HCT116 (cell line): Measurements from ENCODE around the gene ANTXRL. TPM values are rescaled to one million over a fixed set of nuclear protein-coding genes. Genes with fewer than 3 reads are reported as not detected.

Experiments
- ATAC-seq: fragments of 200-7000 bp; cut with Tn5 transposase; 2 replicates; pipeline ENCODE4 v1.9.1; 2020; ENCODE audit warnings: mild to moderate bottlenecking, moderate library complexity
- BruUV-seq: library from RNA; stranded (reverse); fragments of 400-500 nt; replicated peaks from 2 replicates; lab custom pipeline; 2021; lab: Mats Ljungman, UMichigan
- CTCF ChIA-PET: fragments of 300-600 bp; sonication (Branson Sonifier 250); formaldehyde crosslinking; loops from one replicate; lab custom pipeline; 2021; ENCODE audit warnings: antibody characterized with exemption; lab: Charles Lee
- POLR2A ChIA-PET: fragments of 300-600, 350-600 bp; sonication (Branson Sonifier 250); formaldehyde crosslinking; loops from one replicate; lab custom pipeline; 2021; ENCODE audit warnings: antibody characterized with exemption; lab: Charles Lee
- RAD21 ChIA-PET, 2 experiments: fragments of 300-600 bp; sonication (Branson Sonifier 250); formaldehyde crosslinking; loops; one replicate each; lab custom pipeline; 2023; ENCODE audit warnings: low total read pairs in 2 of 2; ENCODE audit not compliant: uncharacterized antibody in 2 of 2, unreplicated experiment in 2 of 2, low non-redundant PET in 1 of 2; lab: Charles Lee
- DNase-seq: peaks from one replicate; pipeline ENCODE4 v3.0.0-alpha.2; 2010; ENCODE audit warnings: low read depth, low spot score
- H2AFZ ChIP-seq: fragments of 200-600 bp; shearing (Covaris generic), sonication (generic); 2 replicates; pipeline ENCODE4 v1.6.1; 2017; ENCODE audit warnings: low read depth, mixed run types, mixed read lengths, antibody characterized with exemption, low read length; ENCODE audit not compliant: poor library complexity, severe bottlenecking
- H3K27ac ChIP-seq: 2 replicates; pipeline ENCODE4 v1.5.1; 2012; ENCODE audit warnings: low read depth, low read length
- H3K27me3 ChIP-seq: fragments of 200-600 bp; sonication (generic); 2 replicates; pipeline ENCODE4 v1.6.1; 2016; ENCODE audit warnings: mixed run types, low read length, mixed read lengths; ENCODE audit not compliant: insufficient read depth
- H3K36me3 ChIP-seq, 2 experiments: fragments of 200-500 bp in 1 of 2; fragments of 200-600 bp in 1 of 2; sonication (Bioruptor generic) in 1 of 2; sonication (generic) in 1 of 2; 2 replicates each; pipeline versions ENCODE4 v1.5.1 to v1.6.1; 2014 to 2016; ENCODE audit warnings: low read length in 2 of 2, inconsistent platforms in 1 of 2, mixed read lengths in 1 of 2, mixed run types in 1 of 2; ENCODE audit not compliant: insufficient read depth in 2 of 2, control insufficient read depth in 1 of 2
- H3K4me1 ChIP-seq, 2 experiments: fragments of 200-600 bp in 1 of 2; sonication (generic) in 1 of 2; 2 replicates each; pipeline versions ENCODE4 v1.5.1 to v1.6.1; 2012 to 2017; ENCODE audit warnings: low read length in 2 of 2, inconsistent platforms in 1 of 2, mild to moderate bottlenecking in 1 of 2, mixed read lengths in 1 of 2, mixed run types in 1 of 2, moderate library complexity in 1 of 2; ENCODE audit not compliant: insufficient read depth in 2 of 2, control insufficient read depth in 1 of 2
- H3K4me2 ChIP-seq: fragments of 200-600 bp; sonication (generic); 2 replicates; pipeline ENCODE4 v1.6.1; 2017; ENCODE audit warnings: mixed run types, low read length, mixed read lengths
- H3K4me3 ChIP-seq, 2 experiments: fragments of 200-600 bp in 1 of 2; sonication (generic) in 1 of 2; replicated peaks in 1 of 2; 2 replicates each; pipeline ENCODE4 v1.5.1; 2011 to 2016; ENCODE audit warnings: low read length in 2 of 2, control low read depth in 1 of 2, low read depth in 1 of 2, mild to moderate bottlenecking in 1 of 2, mixed read lengths in 1 of 2, mixed run types in 1 of 2
- H3K79me2 ChIP-seq: fragments of 200-600 bp; sonication (generic); 2 replicates; pipeline ENCODE4 v1.6.1; 2017; ENCODE audit warnings: mild to moderate bottlenecking, mixed run types, low read length, moderate library complexity, mixed read lengths; ENCODE audit not compliant: insufficient read depth
- H3K9ac ChIP-seq: fragments of 200-600 bp; sonication (generic); 2 replicates; pipeline ENCODE4 v1.6.1; 2016; ENCODE audit warnings: low read length, mixed read lengths
- H3K9me2 ChIP-seq: fragments of 200-600 bp; sonication (generic), shearing (Covaris generic); 2 replicates; pipeline ENCODE4 v1.6.1; 2017; ENCODE audit warnings: mixed run types, mild to moderate bottlenecking, moderate library complexity; ENCODE audit not compliant: insufficient read depth
- H3K9me3 ChIP-seq, 2 experiments: fragments of 200-500 bp in 1 of 2; fragments of 200-600 bp in 1 of 2; sonication (Bioruptor generic) in 1 of 2; sonication (generic) in 1 of 2; 2 replicates each; pipeline ENCODE4 v1.6.1; 2014 to 2017; ENCODE audit warnings: low read length in 2 of 2, mixed read lengths in 2 of 2, inconsistent platforms in 1 of 2, low read depth in 1 of 2, mild to moderate bottlenecking in 1 of 2, mixed run types in 1 of 2, moderate library complexity in 1 of 2; ENCODE audit not compliant: control insufficient read depth in 1 of 2, insufficient read depth in 1 of 2
- H4K20me1 ChIP-seq: fragments of 200-600 bp; sonication (generic), shearing (Covaris generic); 2 replicates; pipeline ENCODE4 v1.6.1; 2017; ENCODE audit warnings: mixed run types, mild to moderate bottlenecking, moderate library complexity; ENCODE audit not compliant: insufficient read depth
- CBX3 ChIP-seq: IDR thresholded peaks from 2 replicates; pipeline ENCODE4 v1.6.1; 2012; ENCODE audit warnings: low read depth
- CEBPB ChIP-seq: IDR thresholded peaks from 2 replicates; pipeline ENCODE4 v1.6.1; 2012; ENCODE audit warnings: low read depth
- ELF1 ChIP-seq: IDR thresholded peaks from 2 replicates; pipeline ENCODE4 v1.6.1; 2012; ENCODE audit warnings: low read depth, borderline replicate concordance
- EZH2 ChIP-seq: fragments of 200-600 bp; sonication (generic); IDR thresholded peaks from 2 replicates; pipeline ENCODE4 v1.6.1; 2017; ENCODE audit warnings: antibody characterized with exemption, mixed run types
- EZH2phosphoT487 ChIP-seq: fragments of 200-600 bp; IDR thresholded peaks from 2 replicates; pipeline ENCODE4 v1.6.1; 2018; ENCODE audit warnings: antibody characterized with exemption, borderline replicate concordance
- FOSL1 ChIP-seq: IDR thresholded peaks from 2 replicates; pipeline ENCODE4 v1.6.1; 2012; ENCODE audit warnings: low read depth
- JUND ChIP-seq: IDR thresholded peaks from 2 replicates; pipeline ENCODE4 v1.6.1; 2012
- POLR2A ChIP-seq: IDR thresholded peaks from 2 replicates; pipeline ENCODE4 v1.7.0; 2011; ENCODE audit warnings: borderline replicate concordance; ENCODE audit not compliant: insufficient read depth, insufficient read length; ENCODE audit errors: extremely low read depth
- POLR2AphosphoS5 ChIP-seq: IDR thresholded peaks from 2 replicates; pipeline ENCODE4 v1.6.1; 2011; ENCODE audit warnings: mild to moderate bottlenecking, low read depth, low read length, moderate library complexity
- RAD21 ChIP-seq: IDR thresholded peaks from 2 replicates; pipeline ENCODE4 v1.6.1; 2012; ENCODE audit warnings: low read depth, mild to moderate bottlenecking
- SIN3A ChIP-seq: IDR thresholded peaks from 2 replicates; pipeline ENCODE4 v1.6.1; 2012; ENCODE audit warnings: low read depth
- SP1 ChIP-seq: IDR thresholded peaks from 2 replicates; pipeline ENCODE4 v1.6.1; 2012; ENCODE audit warnings: low read depth
- SRF ChIP-seq: IDR thresholded peaks from 2 replicates; pipeline ENCODE4 v1.6.1; 2012; ENCODE audit warnings: low read depth
- TCF7L2 ChIP-seq: IDR thresholded peaks from 2 replicates; pipeline ENCODE4 v1.7.0; 2011; ENCODE audit warnings: borderline replicate concordance, inconsistent platforms; ENCODE audit not compliant: insufficient read depth, insufficient read length; ENCODE audit errors: extremely low read depth
- YY1 ChIP-seq: IDR thresholded peaks from 2 replicates; pipeline ENCODE4 v1.6.1; 2011; ENCODE audit warnings: low read length, low read depth, moderate library complexity, mild to moderate bottlenecking; ENCODE audit not compliant: insufficient replicate concordance; ENCODE audit errors: extremely low read depth
- ZFX ChIP-seq: fragments of 450-650 bp; IDR thresholded peaks from 2 replicates; pipeline ENCODE4 v1.6.1; 2017
- ZNF274 ChIP-seq: fragments of 200-500 bp; sonication (Bioruptor generic); IDR thresholded peaks from 2 replicates; pipeline ENCODE4 v1.6.1; 2014; ENCODE audit warnings: mild to moderate bottlenecking, low read depth, low read length, inconsistent platforms
- intact Hi-C: fragments of 100-400 bp; cut with micrococcal nuclease; formaldehyde crosslinking; loops from 2 replicates; pipeline ENCODE4 v1.10.0; 2022
- total RNA-seq: library from RNA; stranded (reverse); gene quantifications from one replicate; pipeline ENCODE4 v1.2.1, GENCODE V29; 2021; ENCODE audit not compliant: unreplicated experiment
- TF ChIP-seq, protein P1 (sequence below): IDR thresholded peaks from 2 replicates; pipeline ENCODE4 v1.6.1; 2011; ENCODE audit warnings: mild to moderate bottlenecking, low read length, moderate library complexity; ENCODE audit not compliant: insufficient replicate concordance; ENCODE audit errors: extremely low read depth
- TF ChIP-seq, protein P2 (sequence below), 3 experiments: fragments of 200-600 bp in 1 of 3; sonication (generic) in 1 of 3; IDR thresholded peaks in 2 of 3; conservative IDR thresholded peaks in 1 of 3; 2 replicates each; pipeline ENCODE4 v1.5.1; 2012 to 2017; ENCODE audit warnings: low read depth in 2 of 3, low read length in 2 of 3, antibody characterized with exemption in 1 of 3, borderline replicate concordance in 1 of 3, control low read depth in 1 of 3, mild to moderate bottlenecking in 1 of 3, mixed read lengths in 1 of 3, mixed run types in 1 of 3, moderate library complexity in 1 of 3; ENCODE audit not compliant: insufficient read depth in 1 of 3
- TF ChIP-seq, protein P3 (sequence below): IDR thresholded peaks from 2 replicates; pipeline ENCODE4 v1.6.1; 2012

The ANTXRL gene
- total RNA-seq, 1 experiment from 2014 or later, result not detected

DNA sequence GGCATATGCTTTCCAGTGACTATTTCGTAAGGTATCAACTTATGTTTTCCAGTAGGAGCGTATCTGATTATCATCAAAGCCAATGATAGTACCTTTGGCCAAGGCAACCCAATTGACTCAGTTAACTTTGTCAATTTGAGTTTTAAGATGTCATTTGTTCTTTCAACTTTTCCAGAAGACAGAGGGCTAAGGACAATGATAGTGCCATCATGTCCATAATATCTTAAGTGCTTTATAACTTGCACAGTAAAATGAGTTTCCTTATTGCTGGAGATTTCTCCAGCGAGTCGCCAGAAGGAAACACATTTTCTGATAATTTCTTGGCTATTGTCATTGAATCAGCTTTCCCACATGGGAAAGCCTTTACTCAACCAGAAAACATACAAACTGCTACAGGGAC lies 35.0 kb downstream of the ANTXRL start:
- Histone ChIP-seq H2AFZ (no peak overlapping the region), H3K4me1 (no peaks in the 10 kb centered on the region), H3K36me3 (no peaks in the 10 kb centered on the region), H4K20me1 (no peaks in the 10 kb centered on the region), H3K9me3 (no peaks in the 10 kb centered on the region), H3K9ac (no peak overlapping the region), H3K27ac (no peak overlapping the region), H3K9me2 (no peaks in the 10 kb centered on the region), H3K79me2 (no peaks in the 10 kb centered on the region), H3K4me3 (no peak overlapping the region), H3K4me2 (no peak overlapping the region), H3K27me3 (no peaks in the 10 kb centered on the region)
- BruUV-seq, result no TSS peak
- DNase-seq, result no peak
- RAD21 ChIA-PET, result no interaction called here
- intact Hi-C loops, result no loop called here
- CTCF ChIA-PET, result no interaction called here
- POLR2A ChIA-PET, result no interaction called here
- no peak for ATAC-seq
- TF ChIP-seq SRF (no peak), FOSL1 (no peak), JUND (no peak), ELF1 (no peak), RAD21 (no peak), ZNF274 (no peak), EZH2phosphoT487 (no peak), SP1 (no peak), ZFX (no peak), POLR2AphosphoS5 (no peak), SIN3A (no peak), YY1 (no peak), CEBPB (no peak), TCF7L2 (no peak), POLR2A (no peak), EZH2 (no peak), CBX3 (no peak)
- TF ChIP-seq, protein P1, sequence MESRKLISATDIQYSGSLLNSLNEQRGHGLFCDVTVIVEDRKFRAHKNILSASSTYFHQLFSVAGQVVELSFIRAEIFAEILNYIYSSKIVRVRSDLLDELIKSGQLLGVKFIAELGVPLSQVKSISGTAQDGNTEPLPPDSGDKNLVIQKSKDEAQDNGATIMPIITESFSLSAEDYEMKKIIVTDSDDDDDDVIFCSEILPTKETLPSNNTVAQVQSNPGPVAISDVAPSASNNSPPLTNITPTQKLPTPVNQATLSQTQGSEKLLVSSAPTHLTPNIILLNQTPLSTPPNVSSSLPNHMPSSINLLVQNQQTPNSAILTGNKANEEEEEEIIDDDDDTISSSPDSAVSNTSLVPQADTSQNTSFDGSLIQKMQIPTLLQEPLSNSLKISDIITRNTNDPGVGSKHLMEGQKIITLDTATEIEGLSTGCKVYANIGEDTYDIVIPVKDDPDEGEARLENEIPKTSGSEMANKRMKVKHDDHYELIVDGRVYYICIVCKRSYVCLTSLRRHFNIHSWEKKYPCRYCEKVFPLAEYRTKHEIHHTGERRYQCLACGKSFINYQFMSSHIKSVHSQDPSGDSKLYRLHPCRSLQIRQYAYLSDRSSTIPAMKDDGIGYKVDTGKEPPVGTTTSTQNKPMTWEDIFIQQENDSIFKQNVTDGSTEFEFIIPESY, result no peak
- TF ChIP-seq, protein P2, sequence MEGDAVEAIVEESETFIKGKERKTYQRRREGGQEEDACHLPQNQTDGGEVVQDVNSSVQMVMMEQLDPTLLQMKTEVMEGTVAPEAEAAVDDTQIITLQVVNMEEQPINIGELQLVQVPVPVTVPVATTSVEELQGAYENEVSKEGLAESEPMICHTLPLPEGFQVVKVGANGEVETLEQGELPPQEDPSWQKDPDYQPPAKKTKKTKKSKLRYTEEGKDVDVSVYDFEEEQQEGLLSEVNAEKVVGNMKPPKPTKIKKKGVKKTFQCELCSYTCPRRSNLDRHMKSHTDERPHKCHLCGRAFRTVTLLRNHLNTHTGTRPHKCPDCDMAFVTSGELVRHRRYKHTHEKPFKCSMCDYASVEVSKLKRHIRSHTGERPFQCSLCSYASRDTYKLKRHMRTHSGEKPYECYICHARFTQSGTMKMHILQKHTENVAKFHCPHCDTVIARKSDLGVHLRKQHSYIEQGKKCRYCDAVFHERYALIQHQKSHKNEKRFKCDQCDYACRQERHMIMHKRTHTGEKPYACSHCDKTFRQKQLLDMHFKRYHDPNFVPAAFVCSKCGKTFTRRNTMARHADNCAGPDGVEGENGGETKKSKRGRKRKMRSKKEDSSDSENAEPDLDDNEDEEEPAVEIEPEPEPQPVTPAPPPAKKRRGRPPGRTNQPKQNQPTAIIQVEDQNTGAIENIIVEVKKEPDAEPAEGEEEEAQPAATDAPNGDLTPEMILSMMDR (IDR thresholded peaks at IDR 0.05 in 2 of 3, conservative IDR thresholded peaks at IDR 0.05 in 1 of 3; ENCODE audit: borderline replicate concordance in 1 of 3, insufficient read depth in 1 of 3, low read depth in 2 of 3, low read length in 2 of 3), result no peak
- TF ChIP-seq, protein P3, sequence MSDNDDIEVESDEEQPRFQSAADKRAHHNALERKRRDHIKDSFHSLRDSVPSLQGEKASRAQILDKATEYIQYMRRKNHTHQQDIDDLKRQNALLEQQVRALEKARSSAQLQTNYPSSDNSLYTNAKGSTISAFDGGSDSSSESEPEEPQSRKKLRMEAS, result no peak
